Measurements from ENCODE around the gene FBXL2. TPM values are rescaled to one million over a fixed set of nuclear protein-coding genes. Genes with fewer than 3 reads are reported as not detected.
A peak's percentile ranks its signal among the peaks of the same experiment; 100 is the strongest.

Gene FBXL2
- total and polyA plus RNA-seq, 7 donors, result 1.2 to 17.2 (median 10.3) TPM; not detected in 2

DNA sequence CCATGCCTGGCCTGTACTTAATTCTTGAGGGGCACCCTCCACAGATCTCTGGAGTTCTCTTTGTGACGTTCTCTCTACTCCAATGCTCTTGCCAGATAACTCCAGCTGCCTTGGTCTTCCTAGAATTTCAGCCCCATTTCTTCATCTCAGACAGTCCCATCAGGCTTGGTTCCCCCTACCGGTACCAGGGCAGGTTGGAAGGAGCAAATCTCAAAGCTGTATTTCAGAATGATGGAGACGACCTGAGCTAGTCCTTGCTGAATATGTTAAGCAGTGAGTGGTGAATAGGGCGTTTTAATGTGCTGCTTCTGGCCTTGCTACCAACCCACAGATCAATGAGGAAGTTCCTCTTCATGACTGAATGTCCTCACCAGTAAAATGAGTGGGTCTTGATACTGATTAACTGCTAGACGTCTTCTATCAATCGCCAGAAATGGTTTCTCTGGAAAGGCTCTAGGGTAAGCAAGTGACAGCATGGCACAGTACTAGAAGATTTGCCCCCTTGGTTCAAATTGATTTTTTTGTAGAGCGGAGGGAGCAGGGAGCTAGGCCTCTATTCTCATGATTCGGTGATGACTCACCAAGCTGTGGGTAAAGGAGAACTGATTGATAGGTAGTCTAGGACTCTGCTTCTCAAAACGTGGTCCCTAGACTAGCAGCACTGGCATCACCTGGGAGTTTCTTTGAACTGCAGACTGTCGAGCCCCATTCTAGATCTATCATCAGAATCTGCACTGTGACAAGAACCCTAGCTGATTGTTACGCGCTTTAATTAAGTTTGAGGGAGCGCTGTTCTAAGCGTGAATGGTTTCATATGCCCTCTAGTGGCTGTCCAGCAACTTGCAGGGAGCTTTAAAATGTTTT, 95.2 kb downstream of the FBXL2 start:
- 44 to 53% methylated on average over 14 of the region's 14 CpGs for WGBS, 2 donors
- intact Hi-C loops (cut with DNase I), result loop anchor here (2.0 to 10.0 kb wide), 2 partner anchors 240 to 428 kb away; no protein-coding TSS in a partner anchor
- TF ChIP-seq EP300 (IDR thresholded peaks at IDR 0.05) (no peak), POLR2A (IDR thresholded peaks at IDR 0.05) (no peak)
- TF ChIP-seq, protein P1, sequence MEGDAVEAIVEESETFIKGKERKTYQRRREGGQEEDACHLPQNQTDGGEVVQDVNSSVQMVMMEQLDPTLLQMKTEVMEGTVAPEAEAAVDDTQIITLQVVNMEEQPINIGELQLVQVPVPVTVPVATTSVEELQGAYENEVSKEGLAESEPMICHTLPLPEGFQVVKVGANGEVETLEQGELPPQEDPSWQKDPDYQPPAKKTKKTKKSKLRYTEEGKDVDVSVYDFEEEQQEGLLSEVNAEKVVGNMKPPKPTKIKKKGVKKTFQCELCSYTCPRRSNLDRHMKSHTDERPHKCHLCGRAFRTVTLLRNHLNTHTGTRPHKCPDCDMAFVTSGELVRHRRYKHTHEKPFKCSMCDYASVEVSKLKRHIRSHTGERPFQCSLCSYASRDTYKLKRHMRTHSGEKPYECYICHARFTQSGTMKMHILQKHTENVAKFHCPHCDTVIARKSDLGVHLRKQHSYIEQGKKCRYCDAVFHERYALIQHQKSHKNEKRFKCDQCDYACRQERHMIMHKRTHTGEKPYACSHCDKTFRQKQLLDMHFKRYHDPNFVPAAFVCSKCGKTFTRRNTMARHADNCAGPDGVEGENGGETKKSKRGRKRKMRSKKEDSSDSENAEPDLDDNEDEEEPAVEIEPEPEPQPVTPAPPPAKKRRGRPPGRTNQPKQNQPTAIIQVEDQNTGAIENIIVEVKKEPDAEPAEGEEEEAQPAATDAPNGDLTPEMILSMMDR (IDR thresholded peaks at IDR 0.05), result peak; percentile 71 to 91 (median 84)

DNA sequence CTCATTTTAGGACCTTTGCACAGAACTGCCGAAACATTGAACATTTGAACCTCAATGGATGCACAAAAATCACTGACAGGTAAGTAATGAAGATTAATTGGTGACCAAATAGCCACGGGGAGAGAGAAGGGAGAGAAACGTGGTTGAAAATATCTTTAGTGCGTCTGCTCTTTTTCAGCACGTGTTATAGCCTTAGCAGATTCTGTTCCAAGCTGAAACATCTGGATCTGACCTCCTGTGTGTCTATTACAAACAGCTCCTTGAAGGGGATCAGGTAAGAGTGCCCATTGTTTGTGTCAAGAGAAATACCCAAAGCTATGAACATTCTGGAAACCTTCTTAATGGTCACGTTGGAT, 95.8 kb downstream of the FBXL2 start:
- no peak overlapping the region for H3K27ac ChIP-seq
- TF ChIP-seq POLR2AphosphoS5 (IDR thresholded peaks at IDR 0.05) (no peak), POLR2A (IDR thresholded peaks at IDR 0.05) (no peak), EP300 (IDR thresholded peaks at IDR 0.05) (no peak)
- TF ChIP-seq, protein P1 (IDR thresholded peaks at IDR 0.05), result no peak
- 46 to 55% methylated on average over 6 of the region's 6 CpGs for WGBS, 2 donors
- H3K4me1 ChIP-seq, result peaks cover 0 to 9% (median 4%) of the 10 kb centered on the region in 4 donors
- no peaks in the 10 kb centered on the region for H3K27me3 ChIP-seq
- H3K4me3 ChIP-seq, result no peak overlapping the region
- peaks cover 0 to 26% (median 7%) of the 10 kb centered on the region in 4 donors for H3K36me3 ChIP-seq
- intact Hi-C loops (cut with DNase I), result loop anchor here (2.0 to 10.0 kb wide), 2 partner anchors 240 to 428 kb away; no protein-coding TSS in a partner anchor
- no peak for DNase-seq
- no peaks in the 10 kb centered on the region for H3K9me3 ChIP-seq

More for the DNA sequence above, 95.2 kb downstream of the FBXL2 start:
- no peak overlapping the region for H3K4me3 ChIP-seq
- H3K27ac ChIP-seq, result no peak overlapping the region
- H3K36me3 ChIP-seq, result peaks cover 0 to 20% (median 6%) of the 10 kb centered on the region in 4 donors
- H3K9me3 ChIP-seq, result no peaks in the 10 kb centered on the region
- no peak for DNase-seq
- no peaks in the 10 kb centered on the region for H3K27me3 ChIP-seq
- H3K4me1 ChIP-seq, result peaks cover 0 to 9% (median 4%) of the 10 kb centered on the region in 4 donors

DNA sequence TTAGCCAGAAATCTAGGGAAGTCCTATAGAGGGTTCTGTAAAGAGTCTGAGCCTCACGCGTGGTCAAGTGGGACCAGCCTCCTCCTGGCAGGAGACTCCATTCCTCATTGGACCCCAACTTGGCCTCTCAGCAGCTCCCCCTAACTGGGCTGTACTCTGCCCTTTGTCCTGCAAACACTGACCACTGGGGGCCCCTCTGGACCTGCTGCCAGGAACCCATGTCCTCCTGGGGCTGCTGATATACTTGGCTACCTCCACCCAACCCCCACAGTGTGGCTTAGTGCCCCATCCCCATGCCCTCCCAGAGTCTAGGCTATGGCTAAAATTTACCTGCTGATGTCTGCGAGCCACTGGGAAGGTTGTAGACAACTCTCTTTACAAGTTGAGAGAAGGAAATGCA, 100.2 kb downstream of the FBXL2 start:
- H3K36me3 ChIP-seq, result peaks cover 0 to 50% (median 7%) of the 10 kb centered on the region in 4 donors
- H3K27me3 ChIP-seq, result no peaks in the 10 kb centered on the region
- WGBS, 2 donors, result 88 to 94% methylated on average over 3 of the region's 3 CpGs
- H3K27ac ChIP-seq, result no peak overlapping the region
- intact Hi-C loops (cut with DNase I), result loop anchor here (10.0 kb wide), 1 partner anchor 433 kb away; no protein-coding TSS in a partner anchor
- H3K9me3 ChIP-seq, result no peaks in the 10 kb centered on the region
- H3K4me1 ChIP-seq, result peaks cover 0 to 7% (median 3%) of the 10 kb centered on the region in 4 donors
- TF ChIP-seq, protein P1 (IDR thresholded peaks at IDR 0.05), result no peak
- TF ChIP-seq EP300 (IDR thresholded peaks at IDR 0.05), result no peak
- TF ChIP-seq POLR2AphosphoS5 (IDR thresholded peaks at IDR 0.05), result no peak
- TF ChIP-seq POLR2A (IDR thresholded peaks at IDR 0.05), result no peak
- no peak for DNase-seq
- H3K4me3 ChIP-seq, result no peak overlapping the region

DNA sequence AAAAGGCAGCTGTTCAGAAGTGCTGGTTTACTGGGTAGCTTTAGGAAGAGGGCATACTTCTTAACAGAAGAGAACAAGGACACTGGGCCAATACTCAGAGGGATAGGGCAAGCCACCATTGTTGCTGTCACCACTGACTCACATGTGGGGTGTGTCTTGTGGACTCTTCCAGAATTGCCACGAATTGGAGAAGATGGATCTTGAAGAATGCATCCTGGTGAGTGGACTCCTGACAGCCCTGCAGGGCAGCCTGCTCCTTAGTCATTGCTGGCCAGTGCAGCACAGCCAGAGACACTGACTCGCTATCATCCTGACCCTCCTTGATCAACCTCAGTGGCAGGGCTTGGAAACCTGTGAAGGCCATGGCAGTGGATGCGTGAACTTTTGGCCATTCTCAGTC, 100.7 kb downstream of the FBXL2 start:
- H3K27me3 ChIP-seq, result no peaks in the 10 kb centered on the region
- intact Hi-C loops (cut with DNase I), result loop anchor here (10.0 kb wide), 1 partner anchor 433 kb away; no protein-coding TSS in a partner anchor
- TF ChIP-seq, protein P1 (IDR thresholded peaks at IDR 0.05), result no peak
- TF ChIP-seq EP300 (IDR thresholded peaks at IDR 0.05) (no peak), POLR2A (IDR thresholded peaks at IDR 0.05) (no peak), POLR2AphosphoS5 (IDR thresholded peaks at IDR 0.05) (no peak)
- peaks cover 0 to 50% (median 7%) of the 10 kb centered on the region in 4 donors for H3K36me3 ChIP-seq
- DNase-seq, result no peak
- no peak overlapping the region for H3K4me3 ChIP-seq
- 83 to 93% methylated on average over 3 of the region's 3 CpGs for WGBS, 2 donors
- no peak overlapping the region for H3K27ac ChIP-seq
- H3K9me3 ChIP-seq, result no peaks in the 10 kb centered on the region
- peaks cover 0 to 3% (median under 1%) of the 10 kb centered on the region in 4 donors for H3K4me1 ChIP-seq
